ENCODE results near the gene CHST11.

CHST11 gene

DNA sequence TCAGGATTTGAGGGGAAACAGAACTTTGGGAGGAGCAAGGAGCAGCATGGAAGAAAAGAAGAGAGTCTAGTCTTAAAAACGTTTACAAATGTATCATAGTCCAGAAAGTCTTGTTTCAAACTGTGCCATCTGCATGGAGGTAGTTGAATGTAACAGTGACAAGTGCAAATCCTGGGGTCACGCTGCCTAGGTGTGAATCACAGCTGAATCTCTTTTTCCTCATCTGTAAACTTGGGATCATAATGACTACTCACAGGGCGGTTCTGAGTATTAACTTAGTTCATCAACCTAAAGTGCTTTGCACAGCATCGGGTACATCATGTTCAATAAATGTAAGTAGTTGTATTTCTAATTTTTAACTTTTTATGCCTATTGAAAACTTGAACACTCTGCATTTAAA lies 208.5 kb downstream of the CHST11 start:
- no peak overlapping the region for H3K9ac ChIP-seq (ENCODE audit: low read depth in 1 of 2, low read length in 2 of 2)
- H3K27ac ChIP-seq (ENCODE audit: low read depth, low read length): no peak overlapping the region
- H3K4me1 ChIP-seq (ENCODE audit: control insufficient read depth in 1 of 2, insufficient read depth in 2 of 2, low read length in 2 of 2): peaks cover 28 to 33% of the 10 kb centered on the region in 2 donors
- no peaks in the 10 kb centered on the region for H3K9me3 ChIP-seq (ENCODE audit: control insufficient read depth in 1 of 2, low read length in 2 of 2)
- no peak overlapping the region for H3K4me3 ChIP-seq (ENCODE audit: low read depth in 1 of 2, low read length in 2 of 2)
- no peaks in the 10 kb centered on the region for H3K36me3 ChIP-seq (ENCODE audit: control insufficient read depth in 1 of 2, insufficient read depth in 2 of 2, low read length in 2 of 2)
- no peaks in the 10 kb centered on the region for H3K27me3 ChIP-seq (ENCODE audit: control insufficient read depth in 1 of 2, insufficient read depth in 2 of 2, low read length in 2 of 2)

GRCh38 chr12:104667139-104667538 lies 210.4 kb downstream of the CHST11 start:
- Histone ChIP-seq H3K4me3 (ENCODE audit: low read depth in 1 of 2, low read length in 2 of 2) (no peak overlapping the region), H3K9ac (ENCODE audit: low read depth in 1 of 2, low read length in 2 of 2) (no peak overlapping the region), H3K36me3 (ENCODE audit: control insufficient read depth in 1 of 2, insufficient read depth in 2 of 2, low read length in 2 of 2) (no peaks in the 10 kb centered on the region), H3K9me3 (ENCODE audit: control insufficient read depth in 1 of 2, low read length in 2 of 2) (no peaks in the 10 kb centered on the region), H3K27me3 (ENCODE audit: control insufficient read depth in 1 of 2, insufficient read depth in 2 of 2, low read length in 2 of 2) (no peaks in the 10 kb centered on the region), H3K27ac (ENCODE audit: low read depth, low read length) (no peak overlapping the region), H3K4me1 (ENCODE audit: control insufficient read depth in 1 of 2, insufficient read depth in 2 of 2, low read length in 2 of 2) (peaks cover 47 to 49% of the 10 kb centered on the region in 2 donors)

DNA sequence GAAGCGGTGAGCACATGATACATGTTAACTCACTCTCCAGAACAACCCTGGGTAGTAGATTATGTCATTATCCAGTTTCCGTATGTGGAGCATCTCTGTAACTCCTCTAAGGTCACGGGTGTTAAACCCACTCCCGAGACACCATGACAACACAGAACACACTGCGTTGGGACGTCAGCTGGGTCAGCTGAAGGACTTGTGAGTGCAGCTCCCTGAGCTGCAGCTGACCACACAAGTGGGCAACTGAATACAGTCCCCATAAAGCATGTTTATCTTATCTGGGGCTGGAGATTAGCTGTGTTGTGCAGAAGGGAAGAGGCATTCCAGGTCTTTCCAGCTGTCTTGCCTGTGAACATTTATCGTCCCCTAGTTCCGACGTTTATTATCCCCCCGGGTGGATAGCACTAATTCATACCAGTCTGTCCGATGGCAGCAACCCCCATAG lies 211.5 kb downstream of the CHST11 start:
- Histone ChIP-seq H3K9me3 (ENCODE audit: control insufficient read depth in 1 of 2, low read length in 2 of 2) (no peaks in the 10 kb centered on the region), H3K9ac (ENCODE audit: low read depth in 1 of 2, low read length in 2 of 2) (no peak overlapping the region), H3K4me1 (ENCODE audit: control insufficient read depth in 1 of 2, insufficient read depth in 2 of 2, low read length in 2 of 2) (peaks cover 47 to 55% of the 10 kb centered on the region in 2 donors), H3K36me3 (ENCODE audit: control insufficient read depth in 1 of 2, insufficient read depth in 2 of 2, low read length in 2 of 2) (no peaks in the 10 kb centered on the region), H3K27me3 (ENCODE audit: control insufficient read depth in 1 of 2, insufficient read depth in 2 of 2, low read length in 2 of 2) (no peaks in the 10 kb centered on the region), H3K27ac (ENCODE audit: low read depth, low read length) (peak overlapping the region; percentile 37), H3K4me3 (ENCODE audit: low read depth in 1 of 2, low read length in 2 of 2) (no peak overlapping the region)

DNA sequence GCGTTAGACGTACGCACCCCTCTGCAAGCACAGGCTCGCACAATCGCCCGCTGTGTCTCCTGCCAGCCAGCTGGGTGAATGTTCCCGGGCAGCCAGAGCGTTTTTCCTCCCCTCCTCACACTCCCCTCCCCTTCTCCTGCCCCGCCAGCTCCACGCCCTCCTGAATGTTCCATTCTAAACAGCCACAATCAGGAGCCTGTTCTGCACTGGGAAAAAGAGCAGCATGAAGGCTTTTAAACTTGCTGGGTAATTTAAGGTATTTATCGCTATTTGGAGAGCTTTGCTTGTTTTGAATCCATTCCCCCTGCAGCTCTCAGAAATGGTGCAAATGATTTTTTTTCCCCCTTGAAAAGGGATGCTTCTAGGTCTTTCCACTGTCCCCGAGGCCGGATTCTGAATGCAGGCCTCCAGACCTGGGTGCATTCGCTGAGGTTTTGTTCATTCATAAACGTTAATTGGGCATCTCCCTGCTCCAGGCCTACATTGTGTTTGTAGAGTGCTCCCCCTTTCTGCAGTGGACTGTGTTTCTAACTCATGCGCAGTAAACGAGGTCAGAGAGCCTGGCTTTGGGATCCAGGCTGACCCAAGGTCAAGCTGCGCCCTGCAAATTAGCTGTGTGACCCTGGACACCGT lies 212.5 kb downstream of the CHST11 start:
- Histone ChIP-seq H3K27ac (ENCODE audit: low read depth, low read length) (no peak overlapping the region), H3K36me3 (ENCODE audit: control insufficient read depth in 1 of 2, insufficient read depth in 2 of 2, low read length in 2 of 2) (no peaks in the 10 kb centered on the region), H3K9ac (ENCODE audit: low read depth in 1 of 2, low read length in 2 of 2) (no peak overlapping the region), H3K4me1 (ENCODE audit: control insufficient read depth in 1 of 2, insufficient read depth in 2 of 2, low read length in 2 of 2) (peaks cover 47 to 55% of the 10 kb centered on the region in 2 donors), H3K9me3 (ENCODE audit: control insufficient read depth in 1 of 2, low read length in 2 of 2) (no peaks in the 10 kb centered on the region), H3K4me3 (ENCODE audit: low read depth in 1 of 2, low read length in 2 of 2) (no peak overlapping the region), H3K27me3 (ENCODE audit: control insufficient read depth in 1 of 2, insufficient read depth in 2 of 2, low read length in 2 of 2) (no peaks in the 10 kb centered on the region)

GRCh38 chr12:104669851-104670337 lies 213.1 kb downstream of the CHST11 start:
- Histone ChIP-seq H3K4me1 (ENCODE audit: control insufficient read depth in 1 of 2, insufficient read depth in 2 of 2, low read length in 2 of 2) (peaks cover 47 to 55% of the 10 kb centered on the region in 2 donors), H3K36me3 (ENCODE audit: control insufficient read depth in 1 of 2, insufficient read depth in 2 of 2, low read length in 2 of 2) (no peaks in the 10 kb centered on the region), H3K27ac (ENCODE audit: low read depth, low read length) (no peak overlapping the region), H3K9me3 (ENCODE audit: control insufficient read depth in 1 of 2, low read length in 2 of 2) (no peaks in the 10 kb centered on the region), H3K4me3 (ENCODE audit: low read depth in 1 of 2, low read length in 2 of 2) (no peak overlapping the region), H3K27me3 (ENCODE audit: control insufficient read depth in 1 of 2, insufficient read depth in 2 of 2, low read length in 2 of 2) (no peaks in the 10 kb centered on the region), H3K9ac (ENCODE audit: low read depth in 1 of 2, low read length in 2 of 2) (no peak overlapping the region)

DNA sequence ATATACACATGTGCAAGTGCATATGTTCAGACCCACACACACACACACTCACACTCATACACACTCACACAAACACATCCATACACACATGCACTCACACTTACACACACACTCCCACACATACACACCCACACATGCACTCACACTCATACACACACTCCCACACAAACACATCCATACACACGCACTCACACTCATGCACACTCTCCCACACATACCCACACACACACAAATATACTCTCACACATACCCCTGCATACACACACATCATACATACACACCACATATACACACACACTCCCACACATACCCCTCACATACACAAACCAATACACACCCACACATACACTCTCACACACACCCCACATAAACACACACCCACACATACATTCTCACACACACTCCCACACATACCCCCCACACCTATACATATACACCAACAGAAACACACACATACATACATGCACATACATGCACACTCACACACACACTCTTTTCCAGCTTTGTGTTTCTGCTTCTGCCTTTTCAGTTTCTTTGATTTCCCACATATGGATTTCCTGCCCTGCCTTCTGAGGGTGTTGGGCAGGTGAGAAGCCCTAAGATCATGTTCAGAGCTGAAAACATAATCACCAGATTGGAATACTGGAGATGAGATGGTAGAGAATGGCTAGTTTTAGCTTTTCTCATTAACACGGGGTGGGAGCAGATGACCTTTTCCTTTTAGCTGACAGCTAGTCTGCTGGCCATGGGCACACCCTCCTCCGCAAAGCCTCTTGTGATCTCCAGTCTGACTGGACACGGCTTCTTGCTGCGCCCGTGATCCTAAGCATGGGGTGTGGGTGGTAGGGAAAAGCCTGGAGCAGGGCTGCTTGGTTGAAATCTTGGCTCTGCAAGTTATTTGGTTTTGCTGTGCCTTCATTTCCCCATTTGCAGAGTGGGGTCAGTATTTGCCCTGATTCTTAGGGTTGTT lies 214.0 kb downstream of the CHST11 start:
- no peak overlapping the region for H3K27ac ChIP-seq (ENCODE audit: low read depth, low read length)
- no peaks in the 10 kb centered on the region for H3K27me3 ChIP-seq (ENCODE audit: control insufficient read depth in 1 of 2, insufficient read depth in 2 of 2, low read length in 2 of 2)
- no peak overlapping the region for H3K4me3 ChIP-seq (ENCODE audit: low read depth in 1 of 2, low read length in 2 of 2)
- no peak overlapping the region for H3K9ac ChIP-seq (ENCODE audit: low read depth in 1 of 2, low read length in 2 of 2)
- H3K9me3 ChIP-seq (ENCODE audit: control insufficient read depth in 1 of 2, low read length in 2 of 2): no peaks in the 10 kb centered on the region
- H3K36me3 ChIP-seq (ENCODE audit: control insufficient read depth in 1 of 2, insufficient read depth in 2 of 2, low read length in 2 of 2): no peaks in the 10 kb centered on the region
- peaks cover 47 to 55% of the 10 kb centered on the region in 2 donors for H3K4me1 ChIP-seq (ENCODE audit: control insufficient read depth in 1 of 2, insufficient read depth in 2 of 2, low read length in 2 of 2)

- H3K4me1 ChIP-seq (ENCODE audit: control insufficient read depth in 1 of 2, insufficient read depth in 2 of 2, low read length in 2 of 2): peaks cover 47 to 55% of the 10 kb centered on the region in 2 donors
- no peak overlapping the region for H3K27ac ChIP-seq (ENCODE audit: low read depth, low read length)
- H3K4me3 ChIP-seq (ENCODE audit: low read depth in 1 of 2, low read length in 2 of 2): no peak overlapping the region
- no peaks in the 10 kb centered on the region for H3K9me3 ChIP-seq (ENCODE audit: control insufficient read depth in 1 of 2, low read length in 2 of 2)
- no peaks in the 10 kb centered on the region for H3K36me3 ChIP-seq (ENCODE audit: control insufficient read depth in 1 of 2, insufficient read depth in 2 of 2, low read length in 2 of 2)
- H3K9ac ChIP-seq (ENCODE audit: low read depth in 1 of 2, low read length in 2 of 2): no peak overlapping the region
- no peaks in the 10 kb centered on the region for H3K27me3 ChIP-seq (ENCODE audit: control insufficient read depth in 1 of 2, insufficient read depth in 2 of 2, low read length in 2 of 2)
These were observed 214.8 kb downstream of the CHST11 start for GRCh38 chr12:104671409-104672095.

GRCh38 chr12:104672096-104672445 lies 215.3 kb downstream of the CHST11 start:
- no peak overlapping the region for H3K27ac ChIP-seq (ENCODE audit: low read depth, low read length)
- peaks cover 47 to 55% of the 10 kb centered on the region in 2 donors for H3K4me1 ChIP-seq (ENCODE audit: control insufficient read depth in 1 of 2, insufficient read depth in 2 of 2, low read length in 2 of 2)
- no peak overlapping the region for H3K4me3 ChIP-seq (ENCODE audit: low read depth in 1 of 2, low read length in 2 of 2)
- no peaks in the 10 kb centered on the region for H3K9me3 ChIP-seq (ENCODE audit: control insufficient read depth in 1 of 2, low read length in 2 of 2)
- no peaks in the 10 kb centered on the region for H3K36me3 ChIP-seq (ENCODE audit: control insufficient read depth in 1 of 2, insufficient read depth in 2 of 2, low read length in 2 of 2)
- no peaks in the 10 kb centered on the region for H3K27me3 ChIP-seq (ENCODE audit: control insufficient read depth in 1 of 2, insufficient read depth in 2 of 2, low read length in 2 of 2)
- no peak overlapping the region for H3K9ac ChIP-seq (ENCODE audit: low read depth in 1 of 2, low read length in 2 of 2)

DNA sequence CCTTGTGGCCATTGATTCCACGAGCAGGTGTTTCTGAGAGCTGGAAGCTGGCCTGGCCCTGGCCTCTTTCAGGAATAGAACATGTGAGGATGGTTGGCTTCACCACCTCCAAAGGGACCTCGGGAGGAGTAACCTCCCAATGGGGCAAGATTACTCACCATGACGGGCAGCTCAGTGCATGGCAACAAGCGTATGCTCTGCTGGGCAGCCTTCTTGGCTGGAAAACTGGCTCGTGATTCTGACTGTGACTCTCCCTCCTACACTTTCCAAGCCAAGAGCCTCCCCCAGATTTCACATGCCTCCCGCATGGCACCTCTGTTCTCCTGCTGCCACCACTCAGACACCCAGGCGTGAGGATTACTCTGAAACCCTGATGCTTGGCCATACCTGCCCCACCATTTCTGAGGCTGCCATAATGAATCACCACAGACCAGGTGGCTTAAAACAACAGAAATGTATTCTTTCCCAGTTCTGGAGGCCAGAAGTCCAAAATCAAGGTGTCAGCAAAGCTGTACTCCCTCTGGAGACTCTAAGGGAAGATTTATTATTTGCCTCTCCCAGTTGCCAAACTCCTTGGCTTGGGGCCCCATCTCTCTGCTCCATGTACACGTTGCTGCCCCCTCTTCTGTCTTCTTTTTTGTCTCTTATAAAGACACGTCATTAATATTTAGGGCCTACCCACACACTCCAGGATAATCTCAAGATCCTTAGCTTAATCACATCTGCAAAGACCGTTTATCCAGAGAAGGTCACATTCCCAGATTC lies 215.9 kb downstream of the CHST11 start:
- Histone ChIP-seq H3K4me3 (ENCODE audit: low read depth in 1 of 2, low read length in 2 of 2) (no peak overlapping the region), H3K36me3 (ENCODE audit: control insufficient read depth in 1 of 2, insufficient read depth in 2 of 2, low read length in 2 of 2) (no peaks in the 10 kb centered on the region), H3K27me3 (ENCODE audit: control insufficient read depth in 1 of 2, insufficient read depth in 2 of 2, low read length in 2 of 2) (no peaks in the 10 kb centered on the region), H3K9me3 (ENCODE audit: control insufficient read depth in 1 of 2, low read length in 2 of 2) (no peaks in the 10 kb centered on the region), H3K4me1 (ENCODE audit: control insufficient read depth in 1 of 2, insufficient read depth in 2 of 2, low read length in 2 of 2) (peaks cover 43 to 50% of the 10 kb centered on the region in 2 donors), H3K9ac (ENCODE audit: low read depth in 1 of 2, low read length in 2 of 2) (no peak overlapping the region), H3K27ac (ENCODE audit: low read depth, low read length) (peak overlapping the region; percentile 11)
